ENCODE measurements around the gene SLBP. TPM values are rescaled to one million over a fixed set of nuclear protein-coding genes. Genes with fewer than 3 reads are reported as not detected.

SLBP gene
- total RNA-seq, 2 donors from 2014 or later, result 52.1 to 60.7 TPM

DNA sequence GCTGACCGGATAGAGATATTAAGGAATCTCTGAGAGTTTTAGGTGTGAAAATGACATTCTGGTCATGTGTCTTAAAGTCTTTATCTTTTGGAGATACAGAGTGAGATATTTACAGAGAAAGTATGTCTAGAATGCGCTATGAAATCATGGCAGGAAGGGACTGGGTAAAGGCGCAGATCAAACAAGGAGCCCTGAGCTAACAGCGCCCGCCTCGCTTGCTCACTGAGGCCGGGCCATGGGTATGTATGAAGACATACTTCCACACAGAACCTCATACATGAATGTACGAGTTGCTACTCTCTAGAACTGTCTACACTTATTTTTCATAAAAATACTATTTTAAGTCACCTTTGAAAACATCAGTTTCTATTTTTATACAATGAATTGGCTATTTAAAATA is 48.0 kb downstream of the SLBP start:
- H3K27ac Mint-ChIP-seq, result no peak overlapping the region
- no peaks in the 10 kb centered on the region for H3K36me3 Mint-ChIP-seq (ENCODE audit: low read depth)
- Histone ChIP-seq H3K9ac (ENCODE audit: extremely low read depth, low read length, poor library complexity, severe bottlenecking) (no peak overlapping the region), H3K9me3 (ENCODE audit: control insufficient read depth, low read length) (no peaks in the 10 kb centered on the region), H3K27me3 (ENCODE audit: control insufficient read depth, insufficient read depth, low read length, poor library complexity, severe bottlenecking) (no peaks in the 10 kb centered on the region), H3K27ac (ENCODE audit: low read depth, low read length) (no peak overlapping the region), H3K4me3 (ENCODE audit: low read length) (no peak overlapping the region), H3K36me3 (ENCODE audit: control insufficient read depth, insufficient read depth, low read length) (no peaks in the 10 kb centered on the region), H3K4me1 (ENCODE audit: control insufficient read depth, insufficient read depth, low read length) (no peaks in the 10 kb centered on the region)
- no peak overlapping the region for H3K4me3 Mint-ChIP-seq
- TF ChIP-seq CTCF (conservative IDR thresholded peaks at IDR 0.05), result no peak
- no peaks in the 10 kb centered on the region for H3K9me3 Mint-ChIP-seq
- 93 to 100% methylated on average over 7 to 8 of the region's 8 CpGs for WGBS, 2 experiments (ENCODE audit: insufficient coverage in 1 of 2, insufficient read length in 1 of 2)
- H3K27me3 Mint-ChIP-seq (ENCODE audit: insufficient read depth), result no peaks in the 10 kb centered on the region
- DNase-seq, result no peak
- no peaks in the 10 kb centered on the region for H3K4me1 Mint-ChIP-seq

DNA sequence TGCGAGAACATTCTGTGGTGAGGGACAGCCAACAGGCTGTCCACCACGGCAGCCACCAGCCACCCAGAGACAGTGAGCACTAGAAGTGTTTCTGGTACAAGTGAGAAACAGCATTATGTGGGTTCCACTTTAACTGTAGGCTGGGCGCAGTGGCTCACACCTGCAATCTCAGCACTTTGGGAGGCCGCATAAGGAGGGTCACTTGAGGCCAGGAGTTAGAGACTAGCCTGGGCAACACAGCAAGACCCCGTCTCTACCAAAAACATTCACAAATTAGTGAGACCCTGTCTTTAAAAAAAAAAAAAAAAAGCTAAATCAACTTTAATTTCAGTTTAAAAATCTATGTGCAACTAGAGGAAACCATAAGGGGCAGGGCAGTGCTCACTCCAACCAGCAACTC is 48.6 kb downstream of the SLBP start:
- no peak for TF ChIP-seq CTCF (conservative IDR thresholded peaks at IDR 0.05)
- Mint-ChIP-seq H3K27me3 (ENCODE audit: insufficient read depth) (no peaks in the 10 kb centered on the region), H3K4me3 (no peak overlapping the region), H3K9me3 (no peaks in the 10 kb centered on the region), H3K27ac (no peak overlapping the region), H3K4me1 (no peaks in the 10 kb centered on the region), H3K36me3 (ENCODE audit: low read depth) (no peaks in the 10 kb centered on the region)
- Histone ChIP-seq H3K9me3 (ENCODE audit: control insufficient read depth, low read length) (no peaks in the 10 kb centered on the region), H3K27ac (ENCODE audit: low read depth, low read length) (no peak overlapping the region), H3K36me3 (ENCODE audit: control insufficient read depth, insufficient read depth, low read length) (no peaks in the 10 kb centered on the region), H3K4me1 (ENCODE audit: control insufficient read depth, insufficient read depth, low read length) (no peaks in the 10 kb centered on the region), H3K27me3 (ENCODE audit: control insufficient read depth, insufficient read depth, low read length, poor library complexity, severe bottlenecking) (no peaks in the 10 kb centered on the region), H3K9ac (ENCODE audit: extremely low read depth, low read length, poor library complexity, severe bottlenecking) (no peak overlapping the region), H3K4me3 (ENCODE audit: low read length) (no peak overlapping the region)
- DNase-seq, result no peak
- 93 to 96% methylated on average over 3 to 5 of the region's 5 CpGs for WGBS, 2 experiments (ENCODE audit: insufficient coverage in 1 of 2, insufficient read length in 1 of 2)

- H3K9ac ChIP-seq (ENCODE audit: extremely low read depth, low read length, poor library complexity, severe bottlenecking), result no peak overlapping the region
- H3K4me3 ChIP-seq (ENCODE audit: low read length), result no peak overlapping the region
- H3K4me1 ChIP-seq (ENCODE audit: control insufficient read depth, insufficient read depth, low read length), result no peaks in the 10 kb centered on the region
- WGBS, 2 experiments (ENCODE audit: insufficient coverage in 1 of 2, insufficient read length in 1 of 2), result 90 to 92% methylated on average over 14 of the region's 14 CpGs
- no peaks in the 10 kb centered on the region for H3K9me3 Mint-ChIP-seq
- no peaks in the 10 kb centered on the region for H3K9me3 ChIP-seq (ENCODE audit: control insufficient read depth, low read length)
- H3K27ac ChIP-seq (ENCODE audit: low read depth, low read length), result no peak overlapping the region
- H3K27me3 ChIP-seq (ENCODE audit: control insufficient read depth, insufficient read depth, low read length, poor library complexity, severe bottlenecking), result no peaks in the 10 kb centered on the region
- no peak for TF ChIP-seq CTCF (conservative IDR thresholded peaks at IDR 0.05)
- no peaks in the 10 kb centered on the region for H3K27me3 Mint-ChIP-seq (ENCODE audit: insufficient read depth)
- no peak overlapping the region for H3K4me3 Mint-ChIP-seq
- no peak overlapping the region for H3K27ac Mint-ChIP-seq
- no peaks in the 10 kb centered on the region for H3K4me1 Mint-ChIP-seq
- no peaks in the 10 kb centered on the region for H3K36me3 Mint-ChIP-seq (ENCODE audit: low read depth)
- no peaks in the 10 kb centered on the region for H3K36me3 ChIP-seq (ENCODE audit: control insufficient read depth, insufficient read depth, low read length)
- DNase-seq, result no peak
These were observed 50.4 kb downstream of the SLBP start for GRCh38 chr4:1661695-1662094.
